Upper lobe of left lung (tissue), 4 donors: ENCODE results near the gene INSR.

Experiments used
- POLR2A ChIP-seq, 4 donors: fragments of 450-650 bp; IDR thresholded peaks; one replicate each; pipeline ENCODE4 v1.5.1; 2016 to 2017; ENCODE audit warnings: antibody characterized with exemption in 4 of 4, mild to moderate bottlenecking in 2 of 4
- POLR2AphosphoS5 ChIP-seq, 2 donors: sonication (generic); formaldehyde crosslinking; IDR thresholded peaks; one replicate each; pipeline ENCODE4 v1.5.1; 2017; ENCODE audit warnings: antibody characterized with exemption in 2 of 2
- TF ChIP-seq, protein P1 (sequence below), 6 experiments: fragments of 450-650 bp in 4 of 6; fragments of 200-600 bp in 2 of 6; sonication (generic) in 2 of 6; IDR thresholded peaks; one replicate each; pipeline ENCODE4 v1.5.1; 2016 to 2019; ENCODE audit warnings: antibody characterized with exemption in 6 of 6

DNA sequence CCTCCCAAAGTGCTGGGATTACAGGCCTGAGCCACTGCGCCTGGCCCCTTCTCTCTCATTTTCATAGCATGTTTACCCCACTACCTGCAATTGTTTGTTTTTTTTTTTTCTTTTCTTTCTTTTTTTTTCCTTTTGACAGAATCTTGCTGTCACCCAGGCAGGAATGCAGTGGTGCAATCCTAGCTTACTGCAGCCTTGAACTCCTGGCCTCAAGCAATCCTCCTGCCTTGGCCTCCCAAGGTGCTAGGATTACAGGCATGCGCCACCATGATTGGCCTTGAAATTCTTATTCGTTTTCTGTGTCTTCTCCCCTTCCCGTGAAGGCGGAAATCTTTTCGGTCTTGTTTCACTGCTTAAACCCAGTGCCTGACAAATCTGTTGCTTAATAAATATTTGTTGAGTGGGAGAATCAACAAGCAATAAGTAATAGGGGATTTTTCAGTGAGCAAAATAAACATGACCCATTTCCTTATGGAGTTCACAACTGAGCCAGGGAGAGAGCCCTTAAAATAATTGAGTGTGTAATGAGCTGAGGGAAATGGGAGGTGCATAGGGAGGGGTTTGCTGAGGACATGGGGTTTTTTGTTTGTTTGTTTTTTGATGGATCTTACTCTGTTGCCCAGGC, 1.8 kb upstream of the INSR start:
- TF ChIP-seq POLR2A (IDR thresholded peaks at IDR 0.05): no peak
- TF ChIP-seq, protein P1, sequence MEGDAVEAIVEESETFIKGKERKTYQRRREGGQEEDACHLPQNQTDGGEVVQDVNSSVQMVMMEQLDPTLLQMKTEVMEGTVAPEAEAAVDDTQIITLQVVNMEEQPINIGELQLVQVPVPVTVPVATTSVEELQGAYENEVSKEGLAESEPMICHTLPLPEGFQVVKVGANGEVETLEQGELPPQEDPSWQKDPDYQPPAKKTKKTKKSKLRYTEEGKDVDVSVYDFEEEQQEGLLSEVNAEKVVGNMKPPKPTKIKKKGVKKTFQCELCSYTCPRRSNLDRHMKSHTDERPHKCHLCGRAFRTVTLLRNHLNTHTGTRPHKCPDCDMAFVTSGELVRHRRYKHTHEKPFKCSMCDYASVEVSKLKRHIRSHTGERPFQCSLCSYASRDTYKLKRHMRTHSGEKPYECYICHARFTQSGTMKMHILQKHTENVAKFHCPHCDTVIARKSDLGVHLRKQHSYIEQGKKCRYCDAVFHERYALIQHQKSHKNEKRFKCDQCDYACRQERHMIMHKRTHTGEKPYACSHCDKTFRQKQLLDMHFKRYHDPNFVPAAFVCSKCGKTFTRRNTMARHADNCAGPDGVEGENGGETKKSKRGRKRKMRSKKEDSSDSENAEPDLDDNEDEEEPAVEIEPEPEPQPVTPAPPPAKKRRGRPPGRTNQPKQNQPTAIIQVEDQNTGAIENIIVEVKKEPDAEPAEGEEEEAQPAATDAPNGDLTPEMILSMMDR (IDR thresholded peaks at IDR 0.05): no peak
- no peak for TF ChIP-seq POLR2AphosphoS5 (IDR thresholded peaks at IDR 0.05)
